DMS114 treated with DMSO at 0.1 percent for 48 hours (cell line): ENCODE data around the gene FOXS1.

Experiments
- DNase-seq: peaks from one replicate; lab custom pipeline; 2025; ENCODE audit not compliant: unreplicated experiment; lab: John Stamatoyannopoulos, UW

Gene FOXS1

GRCh38 chr20:31845300-31845863 is at the start of gene FOXS1:
Gene FOXS1, minus strand, starts transcription at chr20:31845604. Its CDS starts 62 bp downstream, at chr20:31845542.
- no peak for DNase-seq

- DNase-seq, result no peak
Measured at GRCh38 chr20:31890646-31891045, 45.2 kb upstream of the FOXS1 start.

DNA sequence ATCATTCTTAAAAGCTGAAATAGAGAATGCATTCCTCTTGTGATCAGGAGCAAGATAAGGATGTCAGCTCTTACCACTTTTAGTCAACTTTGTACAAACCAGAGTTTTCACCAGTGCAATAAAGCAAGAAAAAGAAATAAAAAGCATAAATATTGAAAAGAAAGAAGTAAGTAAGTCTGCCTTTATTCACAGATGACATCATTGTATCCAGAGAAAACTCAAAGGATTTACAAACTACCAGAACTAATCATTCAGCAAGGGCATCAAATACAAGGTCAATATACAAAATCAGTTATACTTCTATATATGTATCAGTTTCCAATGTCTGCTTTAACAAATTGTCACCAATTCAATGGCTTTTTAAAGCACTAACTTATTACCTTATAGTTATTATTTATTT is 38.4 kb upstream of the FOXS1 start:
- no peak for DNase-seq

GRCh38 chr20:31881945-31882344 is 36.5 kb upstream of the FOXS1 start:
- DNase-seq, result no peak

GRCh38 chr20:31879143-31879987 is 34.0 kb upstream of the FOXS1 start:
- DNase-seq, result peak; percentile 88

- DNase-seq, result no peak
Measured at GRCh38 chr20:31877684-31878083, 32.3 kb upstream of the FOXS1 start.

DNA sequence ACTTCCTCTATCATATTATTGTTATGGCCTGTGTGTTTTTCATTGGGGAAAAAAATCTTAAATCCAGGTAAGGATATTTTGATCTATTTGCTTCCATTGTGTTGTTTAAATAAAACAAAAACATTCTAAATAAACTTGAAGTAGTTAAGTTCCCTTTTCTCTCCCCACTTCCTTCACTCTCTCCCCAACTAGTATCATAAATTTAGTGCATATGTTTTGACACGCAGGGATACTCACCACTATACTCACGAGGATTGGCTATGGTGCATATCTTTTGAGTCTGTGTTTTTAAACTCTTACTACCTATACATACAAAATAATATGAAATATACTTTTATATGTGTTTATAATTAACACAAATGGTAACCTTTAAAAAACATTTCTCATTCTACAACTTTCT is 30.3 kb upstream of the FOXS1 start:
- no peak for DNase-seq

- DNase-seq, result no peak
Measured at GRCh38 chr20:31872406-31872805, 27.0 kb upstream of the FOXS1 start.

DNA sequence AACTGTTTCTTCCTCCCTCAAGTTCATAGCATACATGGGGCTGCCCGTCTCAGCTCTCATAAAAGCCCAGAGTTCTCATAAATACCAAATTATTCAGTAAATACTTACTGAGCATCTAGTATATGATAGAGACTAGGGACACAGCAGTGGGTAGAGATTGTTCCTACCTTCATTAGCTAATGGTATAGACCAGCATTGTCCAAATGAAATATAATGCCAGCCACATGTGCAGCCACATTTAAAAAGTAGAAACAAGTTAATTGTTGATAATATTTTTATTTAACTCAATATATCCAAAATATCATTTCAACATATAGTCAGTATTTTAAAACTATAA is 26.2 kb upstream of the FOXS1 start:
- DNase-seq, result no peak

GRCh38 chr20:31870726-31871617 is 25.6 kb upstream of the FOXS1 start:
- DNase-seq, result no peak

- DNase-seq, result no peak
Measured at GRCh38 chr20:31869942-31870725, 24.7 kb upstream of the FOXS1 start, which contains the start of the genes DUSP15 and TTLL9. Gene DUSP15, minus strand, starts transcription at chr20:31870527. Its CDS starts 190 bp downstream, at chr20:31870337. Gene TTLL9, plus strand, starts transcription at chr20:31870634. Its CDS starts 493 bp downstream, at chr20:31871127.

DNA sequence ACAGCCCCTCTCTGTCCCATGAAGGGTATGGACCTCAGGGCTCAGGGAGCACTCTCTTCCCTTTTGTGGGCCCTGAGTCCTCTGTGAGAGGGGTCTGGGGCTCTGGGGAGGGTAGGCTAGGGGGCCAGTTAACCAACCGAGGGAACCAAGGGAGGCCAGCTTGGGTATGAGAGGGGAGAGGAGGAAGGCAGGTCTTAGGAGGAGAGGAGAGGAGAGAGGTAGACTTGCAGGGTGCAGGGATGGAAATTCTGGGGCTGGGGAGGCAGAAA is 24.2 kb upstream of the FOXS1 start:
- no peak for DNase-seq

DNA sequence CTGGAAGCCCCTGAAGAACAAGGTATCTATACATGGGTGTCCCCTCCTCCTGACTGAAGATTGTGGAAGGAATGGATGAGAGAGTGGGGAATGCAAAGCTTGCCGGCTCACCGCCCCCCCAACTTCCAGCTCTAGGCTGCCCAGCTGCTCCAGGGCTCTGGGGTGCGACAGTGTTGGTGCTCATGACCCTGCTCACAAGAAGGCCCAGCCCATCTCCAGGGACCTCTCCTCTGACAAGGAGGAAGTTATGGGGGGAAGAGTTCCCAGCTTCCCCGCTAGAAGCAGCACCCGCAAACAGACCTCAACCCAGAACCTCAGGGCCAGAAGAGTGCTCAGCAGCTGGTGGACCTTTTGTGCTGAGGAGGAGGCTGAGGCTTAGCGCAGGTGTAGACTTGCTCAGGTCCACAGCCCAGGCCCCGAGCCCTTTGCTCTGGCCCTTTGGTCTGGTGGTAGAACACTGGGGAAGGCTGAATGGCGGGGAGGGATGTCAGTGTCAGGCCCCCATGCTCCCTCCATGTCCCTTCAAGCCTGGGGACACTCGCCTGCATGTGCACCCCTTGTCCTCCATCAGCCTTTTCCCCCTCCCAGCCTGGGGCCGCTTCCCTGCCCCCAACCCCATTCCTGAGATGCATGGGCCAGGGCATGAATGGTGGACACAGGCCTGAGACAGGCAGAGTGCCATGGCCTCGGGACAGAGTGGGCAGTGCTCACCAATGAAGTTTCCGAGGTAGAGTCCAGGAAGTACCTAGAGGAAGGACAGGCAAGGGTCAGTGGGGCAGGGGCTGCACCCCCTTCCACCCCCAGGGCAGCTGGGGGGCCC is 23.7 kb upstream of the FOXS1 start:
- DNase-seq, result no peak

- no peak for DNase-seq
Measured at GRCh38 chr20:31866221-31866620, 20.8 kb upstream of the FOXS1 start.

DNA sequence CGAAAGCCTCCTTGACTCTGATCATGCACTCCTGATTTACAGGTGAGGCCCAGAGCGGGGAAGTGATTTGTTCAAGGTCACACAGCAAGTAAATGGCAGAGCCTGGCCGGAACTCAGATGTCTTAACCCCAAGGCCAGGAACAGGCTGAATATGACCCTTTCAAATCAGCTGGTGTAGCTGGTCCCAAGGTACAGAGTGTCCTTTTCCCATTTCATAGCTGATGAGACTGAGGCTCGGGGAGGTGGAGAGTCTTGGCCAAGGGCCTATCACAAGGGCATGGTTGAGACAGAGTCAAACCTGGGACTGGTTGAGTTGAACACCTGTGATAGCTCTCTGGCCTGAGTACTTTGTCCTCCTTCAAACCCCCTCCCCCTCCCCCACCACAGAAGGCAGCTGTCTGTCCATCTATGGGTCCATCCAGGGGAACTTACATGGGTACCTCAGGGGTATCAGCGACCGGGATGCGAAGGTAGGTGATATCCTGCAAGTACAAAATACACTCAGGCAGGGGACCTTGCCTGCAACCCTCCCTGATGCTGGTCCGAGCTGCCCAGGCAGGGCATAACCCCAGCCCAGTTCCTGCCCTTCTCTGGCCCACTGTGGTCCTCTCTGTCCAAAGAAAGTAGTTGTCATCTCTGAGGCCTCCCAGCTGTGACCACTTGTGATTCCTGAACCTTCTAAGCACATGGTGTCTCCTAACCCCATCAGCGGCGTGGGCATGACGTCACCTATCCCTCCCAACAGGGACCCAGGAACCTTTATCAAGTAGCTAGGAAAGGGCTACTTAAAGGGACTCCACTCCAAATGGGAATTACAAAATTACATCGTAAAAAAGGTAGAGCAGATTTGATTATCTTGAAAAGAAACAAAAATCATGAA is 19.4 kb upstream of the FOXS1 start:
- no peak for DNase-seq

- DNase-seq, result no peak
Measured at GRCh38 chr20:31863296-31864085, 18.1 kb upstream of the FOXS1 start.

DNA sequence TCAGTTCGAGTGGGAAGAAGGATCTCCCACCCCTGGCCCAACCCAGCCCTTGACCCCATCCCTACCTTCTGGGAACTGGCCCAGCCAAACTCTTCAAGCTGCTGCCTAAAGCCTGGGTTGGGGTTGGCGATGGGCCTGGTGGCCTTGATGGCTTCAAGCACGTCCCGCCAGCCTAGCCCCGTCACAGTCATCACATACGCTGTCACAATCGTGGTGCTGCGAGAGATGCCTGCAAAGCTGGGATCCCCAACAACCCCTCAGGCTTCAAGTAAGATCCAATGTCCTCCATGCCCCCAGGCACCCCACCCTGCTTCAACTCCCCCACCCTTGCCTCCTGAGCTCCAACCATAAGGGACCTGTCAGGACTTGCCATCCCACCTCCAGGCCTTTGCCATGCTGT is 17.1 kb upstream of the FOXS1 start:
- DNase-seq, result no peak

DNA sequence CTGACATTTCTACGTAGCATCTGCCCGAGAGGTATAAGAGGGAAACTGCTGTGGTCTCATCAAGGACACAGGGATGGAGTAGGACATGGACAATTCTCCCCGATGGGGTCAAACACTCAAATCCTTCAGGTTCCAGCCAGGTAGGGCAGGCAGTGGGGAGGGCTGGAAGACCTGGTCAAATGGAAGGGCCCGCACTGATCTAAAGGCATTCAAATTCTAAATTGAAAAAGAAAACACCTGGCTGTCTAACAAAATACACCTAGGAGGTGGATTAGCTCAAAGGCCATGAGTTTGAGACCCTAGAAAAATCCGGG is 16.7 kb upstream of the FOXS1 start:
- no peak for DNase-seq
